Adrenal gland (tissue), 12 donors: ENCODE results near the gene TRMT61A. TPM values are rescaled to one million over a fixed set of nuclear protein-coding genes. Genes with fewer than 3 reads are reported as not detected.
A peak's percentile ranks its signal among the peaks of the same experiment; 100 is the strongest.

Experiments
- DNase-seq, 7 donors: peaks; one replicate each; pipeline ENCODE4 v3.0.0-alpha.2; 2019 to 2020
- H3K27ac ChIP-seq, 5 donors: fragments of 200-600 bp; sonication (generic) in 4 of 5; 1 replicate in 3 of 5; 2 replicates in 2 of 5; pipeline versions ENCODE4 v1.5.1 to v1.8.0; 2016 to 2020; ENCODE audit warnings: mild to moderate bottlenecking in 1 of 5
- H3K27me3 ChIP-seq: fragments of 200-600 bp; 2 replicates; pipeline ENCODE4 v1.8.0; 2021
- H3K36me3 ChIP-seq, 2 donors: fragments of 200-600 bp; replicated peaks in 1 of 2; 1 replicate in 1 of 2; 2 replicates in 1 of 2; pipeline versions ENCODE4 v1.5.1 to v1.8.0; 2018 to 2022
- H3K4me1 ChIP-seq, 2 donors: fragments of 200-600 bp; replicated peaks in 1 of 2; 1 replicate in 1 of 2; 2 replicates in 1 of 2; pipeline versions ENCODE4 v1.5.1 to v1.8.0; 2018 to 2021
- H3K4me3 ChIP-seq, 4 donors: fragments of 200-600 bp; sonication (generic) in 3 of 4; one replicate each; pipeline ENCODE4 v1.5.1; 2016 to 2018
- H3K9me3 ChIP-seq, 3 donors: fragments of 200-600 bp; sonication (generic) in 1 of 3; replicated peaks in 1 of 3; 1 replicate in 2 of 3; 2 replicates in 1 of 3; pipeline versions ENCODE4 v1.5.1 to v1.8.0; 2016 to 2021
- POLR2A ChIP-seq, 2 donors: fragments of 450-650 bp; IDR thresholded peaks; one replicate each; pipeline ENCODE4 v1.6.1; 2017; ENCODE audit warnings: antibody characterized with exemption in 2 of 2, mild to moderate bottlenecking in 2 of 2, moderate library complexity in 1 of 2
- WGBS, 4 donors: extraction: QIAGEN DNeasy Blood & Tissue Kit in 2 of 4; methylation state at CpG; one replicate each; pipeline versions ENCODE4 v1.1.5 to v1.1.7; 2013 to 2017; 5-methylcytosine and 5-hydroxymethylcytosine counted together
- intact Hi-C, 2 donors: fragments of 100-400 bp; cut with DNase I; formaldehyde crosslinking; loops; one replicate each; pipeline versions ENCODE4 v1.14.1 to v1.15.0; 2022 to 2023
- polyA plus RNA-seq, 3 donors: library from polyadenylated mRNA; stranded (reverse); fragments of 200-250 nt in 2 of 3; fragments of 350-450 nt in 1 of 3; fragmentation: Illumina TruSeq in 1 of 3; extraction: RNeasy Lipid Tissue Mini Kit (QIAGEN cat#74804) in 1 of 3; gene quantifications; one replicate each; pipeline ENCODE4 v1.2.3, GENCODE V29; 2013 to 2014
- total RNA-seq, 9 donors: library from RNA; depleted of rRNA in 4 of 9; stranded (reverse); fragments of >200 nt in 4 of 9; fragments of 120-200 nt in 1 of 9; fragmentation: NEBNext Ultra II Directional in 1 of 9; extraction: Animal tissue kit (Norgen Biotek cat#: 25700) in 1 of 9; gene quantifications; one replicate each; pipeline versions ENCODE4 v1.1.0 to v1.2.4, GENCODE V29; 2013 to 2023
- TF ChIP-seq, protein P1 (sequence below), 6 experiments: fragments of 450-650 bp in 4 of 6; fragments of 200-600 bp in 2 of 6; sonication (generic) in 1 of 6; IDR thresholded peaks; 1 replicate in 5 of 6; 2 replicates in 1 of 6; pipeline versions ENCODE4 v1.5.1 to v1.8.0; 2016 to 2021; ENCODE audit warnings: antibody characterized with exemption in 6 of 6, mild to moderate bottlenecking in 2 of 6, moderate library complexity in 1 of 6
- donor health status: healthy with polysubstance abuse.
- donor health status: Bipolar disorder and iron deficiency.
- donor health status: DM: yes; HTN: yes; CAD: no.
- donor health status: DM: no; HTN: no; CAD: no.
- donor health status: DM: no; HTN: no; CAD: no.
- donor health status: DM: yes; HTN: yes; CAD: no.

TRMT61A gene
- total and polyA plus RNA-seq, 12 donors: 2.5 to 26.0 (median 13.5) TPM

DNA sequence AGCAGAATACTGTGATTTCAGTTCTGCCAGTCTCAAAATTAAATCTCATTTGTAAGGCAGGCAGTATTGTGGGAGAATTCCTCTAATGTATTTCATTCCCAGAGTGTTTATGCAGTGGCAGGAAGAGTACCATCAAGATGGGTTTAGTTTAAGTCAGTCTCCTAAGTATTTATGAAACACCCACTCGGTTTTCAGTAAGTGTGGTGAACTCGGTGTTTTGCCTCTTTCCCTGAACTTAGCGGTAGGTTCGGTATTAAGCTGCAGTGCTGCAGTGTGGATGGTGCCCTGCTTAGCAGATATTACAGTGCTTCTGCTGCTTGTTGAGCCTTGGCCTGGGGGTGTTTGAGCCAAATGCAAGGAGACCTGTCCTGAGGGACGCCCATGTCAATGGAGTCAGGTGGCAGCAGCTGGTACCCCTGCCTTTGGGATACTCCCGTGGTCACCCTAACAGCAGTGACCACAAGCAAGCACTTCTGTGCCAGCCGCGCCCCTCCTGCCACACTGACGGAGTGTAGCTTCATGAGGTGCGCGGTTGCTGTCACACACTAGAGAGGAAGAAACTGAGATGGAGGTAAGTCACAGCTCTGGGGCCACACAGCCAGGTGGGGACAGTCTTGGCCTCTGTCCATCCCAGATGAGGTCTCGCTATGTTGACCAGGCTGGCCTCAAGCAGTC is 49.5 kb downstream of the TRMT61A start:
- no peak for DNase-seq
- H3K27me3 ChIP-seq: no peaks in the 10 kb centered on the region
- no peaks in the 10 kb centered on the region for H3K9me3 ChIP-seq
- H3K36me3 ChIP-seq: peaks cover 0 to 31% of the 10 kb centered on the region in 2 donors
- TF ChIP-seq, protein P1, sequence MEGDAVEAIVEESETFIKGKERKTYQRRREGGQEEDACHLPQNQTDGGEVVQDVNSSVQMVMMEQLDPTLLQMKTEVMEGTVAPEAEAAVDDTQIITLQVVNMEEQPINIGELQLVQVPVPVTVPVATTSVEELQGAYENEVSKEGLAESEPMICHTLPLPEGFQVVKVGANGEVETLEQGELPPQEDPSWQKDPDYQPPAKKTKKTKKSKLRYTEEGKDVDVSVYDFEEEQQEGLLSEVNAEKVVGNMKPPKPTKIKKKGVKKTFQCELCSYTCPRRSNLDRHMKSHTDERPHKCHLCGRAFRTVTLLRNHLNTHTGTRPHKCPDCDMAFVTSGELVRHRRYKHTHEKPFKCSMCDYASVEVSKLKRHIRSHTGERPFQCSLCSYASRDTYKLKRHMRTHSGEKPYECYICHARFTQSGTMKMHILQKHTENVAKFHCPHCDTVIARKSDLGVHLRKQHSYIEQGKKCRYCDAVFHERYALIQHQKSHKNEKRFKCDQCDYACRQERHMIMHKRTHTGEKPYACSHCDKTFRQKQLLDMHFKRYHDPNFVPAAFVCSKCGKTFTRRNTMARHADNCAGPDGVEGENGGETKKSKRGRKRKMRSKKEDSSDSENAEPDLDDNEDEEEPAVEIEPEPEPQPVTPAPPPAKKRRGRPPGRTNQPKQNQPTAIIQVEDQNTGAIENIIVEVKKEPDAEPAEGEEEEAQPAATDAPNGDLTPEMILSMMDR (IDR thresholded peaks at IDR 0.05): no peak
- no peak for TF ChIP-seq POLR2A (IDR thresholded peaks at IDR 0.05)
- H3K4me3 ChIP-seq: no peak overlapping the region
- 79 to 94% (median 93%) methylated on average over 5 to 12 of the region's 12 CpGs for WGBS, 4 donors
- intact Hi-C loops: loop anchor here in 1 of 2 donors (10.0 kb wide), 1 partner anchor 106 kb away; no protein-coding TSS in a partner anchor
- peaks cover 6 to 16% of the 10 kb centered on the region in 2 donors for H3K4me1 ChIP-seq
- H3K27ac ChIP-seq: no peak overlapping the region

DNA sequence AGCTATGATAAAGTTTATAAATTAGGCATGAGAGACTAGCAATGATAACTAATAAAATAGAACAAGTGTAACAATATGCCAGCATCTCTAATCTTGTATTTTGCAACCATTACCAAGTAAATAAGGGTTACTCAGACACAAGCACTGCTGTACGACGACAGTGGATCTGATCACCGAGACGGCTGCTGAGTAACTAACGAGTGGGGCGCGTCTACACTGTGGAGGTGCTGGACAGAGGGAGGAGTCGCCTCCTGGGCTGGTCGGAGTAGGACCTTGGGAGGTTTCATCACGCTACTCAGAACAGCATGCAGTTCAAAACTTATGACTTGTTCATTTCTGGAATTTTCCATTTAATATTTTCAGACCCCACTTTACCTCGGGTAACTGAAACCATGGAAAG is 52.2 kb downstream of the TRMT61A start:
- H3K27ac ChIP-seq: no peak overlapping the region
- intact Hi-C loops: loop anchor here in 1 of 2 donors (10.0 kb wide), 1 partner anchor 404 kb away; no protein-coding TSS in a partner anchor
- peaks cover 0 to 23% of the 10 kb centered on the region in 2 donors for H3K36me3 ChIP-seq
- DNase-seq: peak in 1 of 7 donors; percentile 54
- TF ChIP-seq, protein P1 (IDR thresholded peaks at IDR 0.05): no peak
- TF ChIP-seq POLR2A (IDR thresholded peaks at IDR 0.05): no peak
- H3K27me3 ChIP-seq: no peaks in the 10 kb centered on the region
- no peaks in the 10 kb centered on the region for H3K9me3 ChIP-seq
- peaks cover 3 to 13% of the 10 kb centered on the region in 2 donors for H3K4me1 ChIP-seq
- 84 to 91% (median 89%) methylated on average over 11 of the region's 11 CpGs for WGBS, 4 donors
- no peak overlapping the region for H3K4me3 ChIP-seq

DNA sequence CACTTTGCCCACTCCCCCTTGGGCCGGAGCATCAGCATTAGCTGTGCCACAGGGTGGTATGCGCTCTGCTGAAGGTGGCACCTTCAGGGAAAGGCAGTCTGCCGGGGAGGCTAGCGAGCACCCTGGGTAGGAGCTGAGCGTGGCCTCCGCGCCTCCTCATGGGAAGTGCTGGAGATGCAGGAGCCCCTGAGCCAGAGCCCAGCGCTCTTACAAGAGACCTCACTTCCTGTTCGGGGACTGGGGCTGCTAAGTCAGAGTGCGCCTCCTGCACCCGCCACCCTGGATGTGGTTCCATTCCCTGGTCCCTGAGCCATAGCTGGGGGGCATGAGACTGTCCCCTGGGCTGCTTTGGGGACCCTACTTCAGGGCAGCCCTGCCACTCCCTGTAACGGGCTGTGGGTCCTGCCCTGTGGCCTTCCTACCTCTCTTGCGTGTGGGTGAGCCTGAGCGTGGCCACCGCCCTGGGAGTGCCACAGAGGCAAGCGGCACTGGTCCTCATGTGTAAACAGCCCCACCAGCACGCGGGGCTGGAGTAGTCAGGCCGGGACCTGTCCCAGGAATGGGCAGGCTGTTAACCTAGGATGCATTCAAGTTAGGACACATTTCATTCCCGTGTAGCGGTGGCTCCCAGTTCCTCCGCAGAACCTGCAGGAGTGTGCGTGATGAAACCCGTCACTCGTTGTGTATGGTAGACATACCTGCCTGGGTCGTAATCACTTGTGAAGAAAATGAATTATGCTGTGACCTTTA is 53.1 kb downstream of the TRMT61A start:
- Histone ChIP-seq H3K27me3 (no peaks in the 10 kb centered on the region), H3K4me1 (peaks cover 0 to 4% of the 10 kb centered on the region in 2 donors), H3K27ac (no peak overlapping the region), H3K4me3 (no peak overlapping the region), H3K36me3 (peaks cover 0 to 23% of the 10 kb centered on the region in 2 donors), H3K9me3 (no peaks in the 10 kb centered on the region)
- WGBS, 4 donors: 92 to 95% (median 94%) methylated on average over 18 to 26 of the region's 26 CpGs
- TF ChIP-seq, protein P1 (IDR thresholded peaks at IDR 0.05): no peak
- no peak for TF ChIP-seq POLR2A (IDR thresholded peaks at IDR 0.05)
- DNase-seq: no peak
- intact Hi-C loops: loop anchor here in 1 of 2 donors (10.0 kb wide), 1 partner anchor 403 kb away; no protein-coding TSS in a partner anchor

DNA sequence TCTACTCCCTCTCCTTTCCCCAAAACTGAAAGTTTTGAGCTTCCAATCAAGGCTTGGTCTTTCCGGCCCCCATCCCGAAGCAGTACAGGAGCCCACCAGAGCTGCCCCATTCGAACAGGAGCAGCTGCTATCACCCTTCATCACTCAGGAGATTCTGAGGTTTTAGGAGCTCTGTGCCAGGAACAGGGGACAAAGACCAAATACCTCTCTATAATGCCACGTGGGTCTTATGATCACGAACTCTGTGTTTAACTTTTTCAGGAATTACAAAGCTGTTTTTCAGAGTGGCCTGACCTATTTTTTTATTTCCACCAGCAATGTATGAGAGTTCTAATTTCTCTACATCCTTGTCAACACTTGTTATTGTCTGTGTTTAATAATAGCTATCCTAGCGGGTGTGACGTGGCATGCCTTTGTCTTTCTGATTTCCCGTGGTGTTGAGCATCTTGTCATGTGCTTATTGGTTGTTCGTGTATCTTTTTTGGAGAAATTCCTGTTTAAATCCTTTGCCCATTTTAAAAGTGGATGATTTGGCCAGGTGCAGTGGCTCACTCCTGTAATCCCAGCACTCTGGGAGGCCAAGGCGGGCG is 55.4 kb downstream of the TRMT61A start:
- H3K4me1 ChIP-seq: no peaks in the 10 kb centered on the region
- H3K36me3 ChIP-seq: peaks cover 0 to 7% of the 10 kb centered on the region in 2 donors
- no peak for DNase-seq
- no peak overlapping the region for H3K4me3 ChIP-seq
- no peak overlapping the region for H3K27ac ChIP-seq
- H3K27me3 ChIP-seq: no peaks in the 10 kb centered on the region
- no peaks in the 10 kb centered on the region for H3K9me3 ChIP-seq
- TF ChIP-seq, protein P1 (IDR thresholded peaks at IDR 0.05): no peak
- TF ChIP-seq POLR2A (IDR thresholded peaks at IDR 0.05): no peak
- intact Hi-C loops: loop anchor here in 1 of 2 donors (10.0 kb wide), 1 partner anchor 400 kb away; no protein-coding TSS in a partner anchor
- 88 to 95% (median 94%) methylated on average over 11 of the region's 11 CpGs for WGBS, 4 donors
